ENCODE measurements around the gene ADCY3.

The ADCY3 gene

DNA sequence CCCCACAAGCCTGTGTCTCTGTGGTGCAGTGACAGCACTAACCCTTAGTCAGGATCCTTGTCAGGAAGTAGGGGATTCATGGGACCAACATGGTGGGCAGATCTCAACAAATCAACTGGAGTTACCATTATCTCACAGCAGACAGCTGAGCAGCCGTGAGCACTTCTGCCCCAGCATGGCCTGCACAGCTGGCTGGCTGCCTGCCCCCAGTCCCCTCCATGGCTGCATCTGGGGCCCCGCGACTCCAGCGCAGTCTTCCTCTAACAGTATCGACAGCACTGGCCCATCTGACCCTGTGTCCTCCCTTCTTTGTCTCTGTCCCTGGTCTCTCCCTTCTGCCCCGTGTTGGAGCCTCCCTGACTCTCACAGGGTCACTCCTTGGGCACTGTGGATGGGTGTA lies 4.7 kb upstream of the ADCY3 start:
- DNase-seq, result no peak

DNA sequence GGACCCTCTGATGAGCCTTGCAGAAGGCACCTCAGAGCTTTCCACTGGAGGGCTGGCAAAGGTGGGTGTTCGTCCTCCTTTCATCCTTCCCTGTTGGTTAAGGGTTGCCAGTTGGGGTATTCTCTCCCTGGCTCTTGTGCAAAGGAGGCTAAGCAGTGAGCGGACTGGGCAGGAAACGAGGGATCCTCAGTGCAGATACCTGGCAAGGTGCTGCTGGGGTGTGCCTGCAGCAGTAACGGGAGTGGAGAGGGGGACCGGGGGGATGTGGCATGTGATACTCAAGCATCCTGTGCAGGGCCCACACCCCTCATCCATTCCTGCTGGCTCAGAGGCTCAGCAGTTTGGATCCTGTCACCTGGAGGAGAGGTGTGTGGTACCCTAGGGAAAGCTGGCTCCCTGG lies 4.2 kb upstream of the ADCY3 start:
- no peak for DNase-seq

DNA sequence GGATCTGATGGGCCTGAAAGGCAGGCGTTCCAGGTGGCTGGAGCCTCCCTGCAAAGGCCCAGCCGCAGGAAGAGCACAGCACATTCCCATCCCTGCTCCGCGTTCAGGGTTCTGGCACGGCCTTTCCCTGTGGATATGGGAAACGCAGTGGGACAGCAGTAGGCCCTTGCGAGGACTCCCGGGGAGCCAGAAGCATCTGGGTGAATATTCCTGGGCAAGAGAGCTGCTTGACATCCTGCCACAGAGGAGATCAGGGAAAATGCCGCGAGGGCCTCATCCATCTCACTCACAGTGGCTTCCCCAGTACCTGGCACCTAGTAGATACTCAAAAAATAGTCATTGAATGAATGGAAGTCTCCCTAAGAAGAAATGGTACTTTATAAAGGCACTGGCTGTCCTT lies 3.1 kb upstream of the ADCY3 start:
- DNase-seq, result no peak

DNA sequence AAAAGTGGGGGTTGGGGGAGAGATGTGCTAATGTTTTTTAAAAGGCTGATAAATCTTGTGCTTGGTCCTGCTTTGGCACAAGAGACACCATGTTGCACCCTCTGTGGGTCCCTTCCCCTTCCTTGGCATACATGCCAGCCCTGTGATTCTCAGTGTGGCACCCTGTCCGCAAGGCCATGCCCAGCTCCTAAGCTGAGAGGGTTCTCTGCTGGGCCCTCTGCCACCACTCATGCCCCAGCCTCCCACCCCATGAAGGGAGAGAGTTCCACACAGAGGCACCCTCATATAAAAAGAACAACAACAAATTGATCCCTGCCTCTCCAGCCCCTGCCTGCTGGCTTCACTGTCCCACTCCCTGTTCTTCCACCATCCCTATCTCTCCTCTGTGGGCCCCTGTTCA lies 2.5 kb upstream of the ADCY3 start:
- DNase-seq, result no peak

DNA sequence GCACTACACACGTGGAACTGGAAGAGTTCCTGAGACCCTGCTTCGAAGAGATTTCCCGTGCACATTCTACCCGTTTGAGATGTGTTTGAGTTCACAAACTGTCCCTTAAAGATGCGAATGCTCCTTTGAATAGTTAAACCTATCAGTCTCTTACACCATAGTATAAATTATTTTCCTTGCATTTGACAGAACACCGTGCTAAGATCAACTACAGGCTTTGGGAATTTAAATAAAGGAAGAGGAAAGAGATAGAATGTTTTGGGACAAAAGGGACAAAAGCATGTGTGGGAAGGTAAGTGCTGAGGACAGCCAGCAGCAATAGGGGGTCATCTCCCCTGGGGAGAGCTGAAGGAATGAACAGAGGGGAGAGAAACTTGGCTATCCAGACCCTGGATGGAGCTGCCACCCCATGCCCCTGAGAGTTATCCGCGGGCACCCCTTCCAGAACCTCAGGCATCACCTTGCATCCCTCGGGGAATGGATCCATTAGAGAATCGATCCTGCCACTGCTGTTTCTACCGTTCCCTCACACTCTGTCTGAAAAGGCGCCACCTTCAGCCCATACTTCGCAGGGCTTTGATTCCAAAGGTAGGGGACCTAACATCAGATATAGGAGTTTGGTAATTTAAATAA lies 888 bp upstream of the ADCY3 start:
- DNase-seq, result no peak

DNA sequence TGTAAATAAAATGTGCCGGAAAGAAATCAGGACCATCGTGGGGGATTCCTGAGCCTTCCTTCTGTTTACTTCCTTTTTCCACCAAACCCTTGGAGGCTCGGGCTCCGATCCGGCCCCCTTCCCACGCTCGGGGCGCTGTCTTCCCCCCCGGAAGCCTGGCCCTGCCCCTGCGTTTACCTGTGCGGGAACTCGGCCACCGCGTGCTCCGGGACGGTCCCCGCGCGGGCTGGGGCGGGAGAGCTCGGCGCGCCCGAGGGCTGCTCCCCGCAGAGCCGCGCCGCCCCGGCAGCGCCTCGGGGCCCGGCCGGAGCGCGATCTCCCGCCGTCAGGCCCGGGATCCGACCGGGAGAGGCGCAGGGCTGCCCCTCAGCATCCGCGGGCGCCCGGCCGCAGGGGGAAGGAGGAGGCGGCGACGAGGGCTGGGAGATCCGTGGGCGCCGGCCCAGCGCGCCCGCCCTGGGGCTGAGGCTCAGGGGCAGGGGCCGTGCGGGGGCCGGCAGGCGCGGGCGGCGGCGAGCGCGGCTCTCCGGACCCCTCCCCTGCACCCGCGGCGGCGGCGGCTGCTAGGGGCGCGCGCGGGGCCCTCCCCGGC lies 435 bp downstream of the ADCY3 start:
- peak; percentile 9 for DNase-seq

DNA sequence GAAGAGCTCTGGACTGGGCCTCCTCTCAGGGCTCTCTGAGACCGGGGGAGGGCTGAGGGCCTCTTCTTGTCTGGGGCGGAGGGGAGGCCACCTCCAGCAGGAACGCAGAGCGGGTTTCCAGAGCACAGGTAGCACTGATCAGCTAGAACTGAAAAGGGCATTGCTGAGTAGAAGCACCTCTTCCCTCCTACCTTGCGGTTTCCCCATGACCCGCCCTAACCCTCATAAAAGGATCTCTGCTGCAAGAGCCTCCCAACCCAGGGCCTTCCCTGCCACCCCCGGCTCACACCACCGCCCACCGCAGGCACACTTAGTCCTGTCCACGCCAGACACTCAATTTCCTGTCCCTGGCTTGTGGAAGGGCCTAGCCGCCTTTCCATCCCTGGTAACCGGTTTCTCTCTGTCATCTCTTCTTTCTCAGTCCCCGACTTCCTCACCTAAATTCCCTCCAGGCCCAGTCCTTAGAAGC lies 966 bp downstream of the ADCY3 start:
- DNase-seq, result peak; percentile 47

DNA sequence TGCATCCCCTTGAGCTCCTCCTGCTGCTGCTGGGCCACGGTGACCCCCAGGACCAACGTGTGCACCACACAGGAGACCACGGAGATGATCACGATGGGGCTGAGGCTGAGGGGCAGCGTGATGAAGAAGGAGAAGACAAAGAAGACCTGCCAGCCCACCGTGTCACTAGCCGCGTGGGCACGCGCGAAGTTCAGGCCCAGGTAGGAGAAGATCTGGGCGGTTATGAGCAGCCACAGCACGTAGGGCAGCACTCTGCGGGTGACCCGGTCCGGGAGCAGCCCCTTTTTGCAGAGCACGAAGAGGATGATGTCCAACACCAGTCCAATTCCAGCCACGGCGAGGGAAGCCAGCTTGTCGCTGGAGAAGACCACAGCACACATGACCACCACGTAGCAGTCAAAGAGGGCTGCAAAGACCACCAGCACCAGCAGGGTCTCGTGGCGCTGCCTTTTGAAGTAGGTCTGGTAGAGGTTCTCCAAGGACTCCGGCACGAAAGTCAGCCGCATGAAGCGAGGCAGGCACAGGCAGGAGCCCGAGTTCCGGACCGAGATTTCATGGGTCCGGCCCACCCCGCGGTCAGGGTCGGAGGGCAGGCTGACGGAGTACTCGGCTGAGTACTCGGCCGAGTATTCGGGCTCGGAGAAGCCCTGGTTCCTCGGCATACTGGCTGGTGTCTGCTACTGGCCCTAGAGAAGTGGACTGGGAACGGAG lies 1.6 kb downstream of the ADCY3 start:
- no peak for DNase-seq

DNA sequence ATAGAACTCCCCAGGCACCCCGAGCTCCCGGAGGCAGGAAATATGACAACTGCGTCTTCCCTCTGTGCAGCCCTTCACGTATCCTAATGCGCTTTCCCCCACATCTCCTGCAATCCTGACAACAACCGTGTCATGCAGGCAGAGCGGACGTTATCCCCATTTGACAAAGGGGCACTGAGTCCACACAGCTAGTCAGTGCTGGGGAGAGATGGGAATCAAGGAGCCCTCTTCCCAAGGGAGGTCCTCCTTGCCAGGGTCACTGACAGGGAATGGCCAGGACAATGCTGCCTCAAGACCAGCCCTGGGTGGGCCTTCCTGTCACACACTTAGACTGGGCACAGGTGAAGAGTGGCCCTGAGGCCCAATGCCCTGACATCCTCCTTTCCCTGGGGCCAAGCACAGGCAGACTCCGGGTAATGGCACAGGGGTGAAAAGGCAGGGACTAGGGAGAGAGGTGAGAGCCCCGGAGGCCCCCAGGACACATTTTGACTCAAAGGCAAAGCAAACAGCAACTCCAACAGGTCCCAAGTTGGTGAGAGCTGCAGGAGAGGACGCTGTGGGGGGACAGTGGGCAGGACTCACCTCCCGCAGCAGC lies 2.2 kb downstream of the ADCY3 start:
- DNase-seq, result no peak

DNA sequence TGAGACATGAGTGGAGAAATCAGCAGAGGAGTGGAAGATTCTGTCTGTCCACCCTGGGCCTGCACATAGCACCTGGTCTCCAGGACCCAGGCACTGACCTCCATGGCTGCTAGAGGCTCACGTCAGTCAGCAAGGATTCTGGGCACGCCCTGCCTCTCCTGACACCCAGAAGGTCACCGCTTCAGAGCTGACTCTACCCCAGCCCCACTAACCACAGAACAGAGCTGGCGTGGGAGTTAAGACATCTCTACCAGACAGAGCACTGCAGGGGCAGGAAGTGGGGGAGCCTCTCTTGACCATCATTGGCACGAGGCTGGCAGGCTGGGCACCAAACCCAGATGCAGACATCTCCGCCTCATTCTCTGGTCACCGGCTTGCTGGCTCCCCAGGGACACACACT lies 3.0 kb downstream of the ADCY3 start:
- no peak for DNase-seq

DNA sequence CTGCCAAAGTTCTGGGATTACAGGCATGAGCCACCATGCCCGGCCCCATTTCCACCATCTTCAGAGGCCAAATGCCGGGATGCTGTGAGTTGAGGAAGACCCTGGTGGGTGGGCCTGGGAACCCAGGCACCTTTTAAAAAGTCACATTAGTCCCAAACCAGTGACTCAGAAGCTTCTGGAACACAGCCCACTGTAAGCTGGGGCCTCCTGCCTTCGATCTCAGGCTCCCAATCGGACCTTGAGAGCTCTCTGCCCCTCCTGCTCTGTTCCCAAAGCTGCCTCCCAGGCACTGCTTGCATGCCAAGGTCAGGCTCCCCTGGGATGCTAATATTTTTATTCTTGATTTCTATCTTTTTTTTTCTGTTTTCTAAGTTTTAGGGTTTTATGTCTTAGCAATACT lies 4.2 kb downstream of the ADCY3 start:
- DNase-seq, result no peak

DNA sequence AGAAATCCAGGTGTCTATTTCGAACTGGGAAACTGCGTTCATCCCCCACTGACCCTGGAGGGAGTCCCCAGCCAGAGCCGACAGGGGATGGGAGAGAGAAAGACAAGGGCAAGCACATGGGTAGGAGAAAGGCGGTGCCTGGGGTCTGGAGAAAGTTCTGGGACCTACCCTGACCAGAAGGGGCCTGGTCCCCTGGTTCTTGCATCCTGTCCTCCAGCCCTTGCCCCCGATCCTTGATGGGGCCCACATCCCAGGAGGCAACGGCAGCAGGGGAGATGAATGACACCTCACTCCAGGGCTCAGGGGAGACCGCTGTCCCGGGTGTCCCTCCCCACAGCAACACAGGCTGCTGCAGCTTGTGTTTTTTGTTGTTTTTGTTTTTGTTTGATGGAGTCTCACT lies 4.9 kb downstream of the ADCY3 start:
- DNase-seq, result no peak

DNA sequence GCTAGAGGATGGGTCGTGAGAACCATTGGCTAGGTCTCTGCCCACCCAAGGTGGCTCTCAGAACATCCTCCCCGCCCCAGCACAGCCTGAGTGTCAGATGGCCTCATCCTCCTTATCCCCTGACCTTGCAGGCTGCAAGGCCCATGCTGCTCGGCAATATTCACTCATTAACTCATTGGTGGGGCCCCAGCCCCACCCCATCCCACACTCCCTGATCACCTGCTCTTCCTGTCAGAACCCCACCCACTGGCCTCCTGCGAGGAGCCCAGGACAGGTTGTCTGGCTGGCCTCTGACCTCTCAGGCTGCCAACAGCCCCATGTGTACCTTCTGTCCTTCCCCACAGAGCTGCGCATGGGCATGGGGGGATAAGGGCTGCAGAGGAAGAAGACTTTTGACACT lies 5.3 kb downstream of the ADCY3 start:
- DNase-seq, result no peak

DNA sequence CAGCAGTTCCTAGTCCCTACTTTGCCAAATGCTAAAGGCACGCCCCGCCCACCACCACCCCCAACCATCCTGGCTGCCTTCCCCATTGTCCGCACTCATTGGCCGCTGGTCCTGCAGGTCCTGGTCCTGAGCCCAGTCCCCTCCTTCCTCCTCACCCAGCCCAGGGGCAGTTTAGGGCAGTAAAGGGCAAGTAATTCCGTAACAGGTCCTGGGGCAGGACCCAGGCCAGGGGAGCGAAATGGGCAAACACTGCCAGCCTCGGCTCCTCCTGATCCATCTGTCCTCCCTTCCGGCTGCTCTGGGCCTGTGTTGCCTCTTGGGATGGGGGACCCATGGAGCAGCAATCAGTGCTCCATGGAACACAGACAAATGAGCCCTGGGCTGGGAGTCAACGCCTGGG lies 6.1 kb downstream of the ADCY3 start:
- no peak for DNase-seq

DNA sequence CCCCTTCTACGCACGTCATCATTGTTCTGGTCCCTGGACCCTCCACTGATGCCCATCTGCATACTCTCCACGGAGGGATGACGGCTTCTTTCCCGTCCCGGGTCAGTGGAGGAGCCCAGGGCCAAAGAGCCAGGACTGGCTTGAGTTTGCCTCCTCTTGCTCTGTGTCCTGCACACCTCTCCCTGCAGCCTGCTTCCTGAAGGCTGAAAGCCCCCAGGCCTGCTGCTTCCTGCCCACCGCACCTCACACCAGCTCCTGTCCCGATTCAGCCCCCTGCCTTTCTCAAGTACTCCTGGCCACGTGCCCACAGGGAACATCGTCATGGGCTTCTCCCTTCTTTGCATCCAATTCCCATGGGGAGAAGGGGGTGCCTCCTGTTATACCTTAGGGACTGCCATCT lies 7.1 kb downstream of the ADCY3 start:
- no peak for DNase-seq

DNA sequence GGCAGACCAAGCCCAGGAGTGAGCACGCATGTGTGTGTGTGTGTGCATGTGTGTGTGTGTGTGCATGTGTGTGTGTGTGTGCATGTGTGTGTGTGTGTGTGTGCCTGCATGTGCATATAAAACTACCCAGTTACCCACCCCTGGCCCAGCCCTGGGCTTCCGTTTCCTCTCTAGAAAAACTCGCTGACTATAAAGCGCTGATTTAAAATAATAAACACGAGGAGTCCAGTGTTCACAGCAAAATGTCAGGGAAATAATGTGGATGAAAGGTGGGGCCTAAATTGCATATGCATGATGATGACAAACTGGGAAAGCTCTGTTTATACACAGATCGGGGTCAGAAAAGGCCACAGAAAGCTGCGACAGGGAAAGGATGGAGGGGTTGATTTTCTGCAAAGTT lies 7.5 kb downstream of the ADCY3 start:
- no peak for DNase-seq

DNA sequence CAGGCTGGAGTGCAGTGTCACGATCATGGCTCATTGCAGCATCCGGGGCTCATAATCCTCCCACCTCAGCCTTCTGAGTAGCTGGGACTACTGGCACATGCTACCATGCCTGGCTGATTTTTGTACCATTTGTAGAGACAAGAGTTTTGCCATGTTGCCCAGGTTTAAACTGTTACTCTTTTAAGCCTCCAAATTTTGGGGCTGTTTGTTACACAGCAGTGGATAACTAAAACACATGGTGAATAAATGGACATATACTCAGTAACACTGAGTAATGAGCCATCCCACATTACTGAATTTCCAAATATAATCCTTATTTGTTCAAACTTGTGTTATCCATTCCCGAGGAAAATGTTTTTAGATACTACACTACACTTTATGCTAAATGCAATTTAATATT lies 9.8 kb downstream of the ADCY3 start:
- no peak for DNase-seq

DNA sequence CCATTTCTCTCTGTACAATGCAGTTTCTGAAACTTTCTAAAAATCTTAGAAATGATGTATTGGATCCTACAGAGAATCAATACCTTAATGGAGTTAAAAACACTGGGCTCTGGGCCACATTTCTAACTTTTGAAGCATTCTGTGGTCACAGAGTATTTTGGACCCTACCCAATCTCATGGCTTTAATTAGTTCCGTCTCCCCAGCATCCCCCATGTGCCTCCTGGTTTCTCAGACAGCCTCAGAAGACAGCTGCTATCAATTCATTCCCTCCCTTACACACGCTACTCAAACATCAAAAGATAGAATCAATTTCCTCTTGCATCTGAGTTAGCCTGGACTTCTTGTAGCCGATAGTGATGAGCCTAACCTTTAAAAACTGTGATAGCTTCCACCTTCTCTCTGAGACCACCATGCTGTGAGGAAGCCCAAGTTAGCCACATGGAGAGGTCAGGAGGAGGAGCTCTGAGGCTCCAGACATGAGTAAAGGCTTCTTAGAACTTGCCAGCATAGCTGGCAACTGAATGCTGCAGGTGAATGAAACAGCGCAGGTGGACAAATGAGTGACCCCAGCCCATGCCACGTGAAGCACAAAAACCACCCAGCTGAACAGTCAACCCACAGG lies 10.4 kb downstream of the ADCY3 start:
- DNase-seq, result no peak

DNA sequence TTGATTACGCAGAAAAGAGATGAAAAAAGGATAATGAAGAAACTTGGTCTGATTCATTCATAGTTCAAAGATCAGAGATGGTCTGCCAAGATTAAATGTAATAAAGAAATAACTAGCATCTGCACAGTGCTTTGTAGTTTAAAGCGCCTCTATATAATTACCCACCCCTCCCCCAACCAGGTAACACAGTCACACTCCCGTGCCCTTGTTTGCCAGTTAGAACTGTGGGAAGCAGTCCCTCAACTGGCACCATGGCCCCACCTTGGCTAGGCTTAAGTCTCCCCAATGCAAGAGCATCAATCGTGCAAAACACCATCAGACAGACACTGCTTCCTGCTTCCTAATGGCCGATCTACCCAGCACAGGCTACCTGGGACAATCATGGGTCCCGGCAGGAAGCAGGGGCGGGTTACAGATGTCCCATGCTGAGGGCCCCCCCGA lies 11.6 kb downstream of the ADCY3 start:
- no peak for DNase-seq

DNA sequence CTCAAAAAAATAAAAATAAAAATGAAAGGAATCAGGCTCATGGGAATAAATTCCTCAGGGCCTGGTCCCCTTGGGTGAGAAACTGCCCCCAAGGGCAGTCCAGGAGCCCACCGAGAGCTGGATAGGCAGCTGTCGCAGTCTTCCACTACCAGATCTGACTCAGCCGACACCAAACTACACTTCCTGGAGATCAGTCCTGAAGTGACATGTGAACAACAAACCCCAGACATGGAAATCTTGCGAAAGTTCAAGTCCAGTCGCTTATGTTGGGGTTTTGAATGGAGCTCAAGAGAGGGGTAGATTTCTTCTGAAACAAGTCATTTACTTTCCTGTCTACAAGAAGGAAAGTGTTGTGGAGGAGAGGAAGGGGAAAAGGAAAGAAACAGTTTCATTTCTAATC lies 12.9 kb downstream of the ADCY3 start:
- no peak for DNase-seq

DNA sequence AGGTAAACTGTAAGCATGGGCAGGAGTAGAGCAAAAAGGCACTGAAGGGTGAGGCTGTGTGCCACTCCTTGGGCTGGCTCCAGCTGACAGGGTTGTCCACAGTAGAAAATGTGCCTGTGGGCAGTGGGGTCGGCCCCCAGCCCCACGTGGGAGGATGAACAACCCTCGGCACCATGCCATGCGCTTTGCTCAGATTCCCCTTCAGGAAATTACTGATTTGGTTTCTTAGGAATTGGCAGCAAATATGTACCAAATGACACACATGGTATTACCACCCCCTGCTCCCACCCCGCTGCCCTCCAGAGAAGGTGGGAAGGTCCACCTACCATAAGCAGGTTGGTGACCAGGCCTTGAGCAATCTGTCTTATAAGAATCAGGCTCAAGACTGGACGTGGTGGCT lies 13.6 kb downstream of the ADCY3 start:
- DNase-seq, result no peak

DNA sequence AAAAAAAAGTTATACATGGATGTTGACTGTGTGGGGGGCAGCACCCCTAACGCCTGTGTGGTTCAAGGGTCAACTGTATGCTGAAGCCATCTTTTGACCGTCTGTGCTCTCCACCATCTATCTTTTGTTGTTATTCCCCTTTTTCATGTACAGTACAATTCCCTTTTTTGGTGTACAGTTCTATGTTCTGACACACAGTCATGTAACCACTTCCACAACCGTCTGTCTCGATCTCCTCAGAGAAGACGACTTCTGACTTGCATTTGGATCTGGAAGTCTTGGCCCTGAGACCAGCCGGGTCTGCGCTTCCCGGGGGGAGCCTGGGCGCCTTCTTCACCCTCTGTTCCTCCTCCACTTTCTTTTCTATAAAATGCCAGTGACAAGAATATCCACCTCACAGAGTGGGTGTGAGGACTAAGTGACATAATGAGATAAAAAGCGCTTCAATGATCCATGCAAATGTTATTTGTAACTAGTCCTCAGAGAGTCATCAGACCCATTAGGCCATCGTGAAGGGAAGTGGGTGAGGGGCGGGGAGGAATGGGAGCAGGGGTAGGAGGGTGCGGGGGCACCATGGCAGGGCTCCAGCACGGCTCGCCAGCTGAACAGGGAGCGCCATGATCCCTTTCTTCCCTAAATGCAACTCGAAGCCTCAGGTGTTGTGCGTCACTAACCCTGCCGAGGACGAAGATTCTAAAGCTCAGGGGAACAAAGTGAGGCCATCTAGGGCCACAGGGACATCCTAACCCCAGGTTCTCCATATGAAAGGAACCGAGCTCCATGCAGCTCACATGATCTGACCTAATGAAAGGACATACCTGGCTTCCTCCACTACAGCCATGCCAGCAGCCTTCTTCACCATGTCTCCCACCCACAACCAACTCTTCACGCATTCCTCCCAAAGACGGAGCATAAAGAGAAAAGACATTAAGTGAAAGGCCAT lies 16.6 kb downstream of the ADCY3 start:
- DNase-seq, result no peak
